ENCODE measurements around the gene TUBAL3.

DNA sequence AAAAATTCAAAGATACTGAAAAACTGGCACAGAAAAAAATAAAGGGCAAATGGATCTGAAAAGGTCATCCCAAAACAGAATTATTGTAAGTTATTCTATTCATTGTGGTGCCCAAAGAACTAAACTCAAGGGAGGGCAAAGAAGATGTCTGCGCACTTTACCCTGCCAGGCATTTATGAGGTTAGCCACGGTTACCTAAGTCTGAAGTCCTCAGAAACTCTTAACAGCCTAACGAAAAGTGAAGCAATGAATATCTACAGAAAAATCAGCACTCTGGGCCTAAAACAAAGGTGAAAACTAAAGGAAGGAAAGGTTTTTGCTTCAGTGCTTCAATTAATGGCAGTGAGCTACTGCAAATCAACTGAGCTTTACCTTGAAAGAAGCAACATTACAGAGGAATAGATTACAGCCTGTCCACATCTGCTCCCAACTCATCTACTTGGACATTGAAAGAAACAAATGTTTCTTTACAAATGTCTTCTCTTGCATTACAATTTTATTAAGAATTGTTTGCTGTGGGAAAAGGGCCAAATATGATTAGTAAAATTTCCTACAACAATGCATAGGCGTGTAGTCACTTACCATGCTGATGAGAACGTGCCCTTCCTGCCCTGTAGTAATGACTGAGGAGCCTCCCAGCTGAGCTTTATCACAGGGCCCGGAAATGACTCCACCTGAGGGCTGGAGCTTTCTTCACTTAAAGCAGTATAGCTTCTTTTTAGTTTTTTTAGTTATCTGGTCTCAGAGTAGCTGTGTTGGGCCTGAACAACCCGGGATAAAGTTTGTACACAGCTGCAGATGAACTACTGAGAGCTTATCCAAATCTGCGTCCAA, at the start of gene TUBAL3:
- TF ChIP-seq CTCF (IDR thresholded peaks at IDR 0.05) (no peak), GATA3 (IDR thresholded peaks at IDR 0.05; ENCODE audit: borderline replicate concordance) (no peak), POLR2AphosphoS2 (conservative IDR thresholded peaks at IDR 0.05; ENCODE audit: low read length) (no peak)
